SKM-1 treated with dmso at 0.1 percent for 144 hours (cell line): ENCODE results near the gene BRDT.
A peak's percentile ranks its signal among the peaks of the same experiment; 100 is the strongest.
"Not testable (repeated sequence)": the region's sequence is repeated elsewhere in the genome, so short reads cannot be mapped to it uniquely, and the experiment has no call there.

ENCODE experiments used
- DNase-seq: peaks from one replicate; lab custom pipeline; 2025; ENCODE audit not compliant: unreplicated experiment; lab: John Stamatoyannopoulos, UW

The BRDT gene

GRCh38 chr1:91981996-91982609 lies 32.9 kb downstream of the BRDT start:
- DNase-seq: no peak

GRCh38 chr1:91993256-91993655 lies 44.1 kb downstream of the BRDT start:
- no peak for DNase-seq

GRCh38 chr1:91997607-91998195 lies 48.5 kb downstream of the BRDT start:
- DNase-seq: peak; percentile 11

GRCh38 chr1:92004129-92004528 lies 54.9 kb downstream of the BRDT start:
- DNase-seq: no peak

- DNase-seq: no peak
These were observed 64.7 kb downstream of the BRDT start for GRCh38 chr1:92013923-92014322.

GRCh38 chr1:92016720-92017316 lies 67.6 kb downstream of the BRDT start:
- no peak for DNase-seq

DNA sequence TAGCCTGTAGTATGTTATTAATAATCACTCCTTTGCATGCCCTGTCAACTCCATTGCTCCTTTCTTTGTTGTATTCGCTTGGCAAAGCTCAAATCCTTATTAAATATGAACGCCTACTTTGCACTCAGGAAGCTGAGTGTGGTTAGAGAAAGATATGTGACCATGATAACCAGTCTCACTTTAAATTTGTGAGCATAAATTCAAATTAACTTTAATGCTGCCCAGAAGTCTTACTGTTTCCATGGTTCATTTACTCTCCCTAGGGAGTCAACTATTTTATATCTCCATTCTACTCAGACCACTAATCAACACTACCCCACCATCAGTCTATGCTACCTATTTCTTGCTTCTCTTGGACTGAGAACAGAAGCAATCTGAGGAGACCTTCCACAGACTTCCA lies 68.5 kb downstream of the BRDT start:
- no peak for DNase-seq

GRCh38 chr1:92026042-92026441 lies 76.8 kb downstream of the BRDT start:
- not testable (repeated sequence) for DNase-seq

DNA sequence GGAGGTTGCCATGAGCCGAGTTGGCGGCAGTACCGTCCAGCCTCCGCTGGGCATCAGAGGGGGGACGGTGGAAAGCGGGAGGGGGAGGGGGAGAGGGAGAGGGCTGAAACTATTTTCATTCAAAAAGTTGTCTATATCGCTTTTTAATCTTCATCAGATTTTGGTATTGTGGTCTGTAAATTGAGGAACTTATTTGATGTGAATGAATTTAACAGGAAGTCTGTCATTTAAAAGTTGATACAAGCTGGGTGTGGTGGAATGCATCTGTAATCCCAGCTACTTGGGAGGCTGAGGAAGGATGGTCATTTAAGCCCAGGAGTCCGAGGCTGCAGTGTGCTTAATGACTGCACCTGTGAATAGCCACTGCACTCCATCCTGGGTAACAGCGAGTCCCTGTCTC lies 77.6 kb downstream of the BRDT start:
- DNase-seq: no peak

DNA sequence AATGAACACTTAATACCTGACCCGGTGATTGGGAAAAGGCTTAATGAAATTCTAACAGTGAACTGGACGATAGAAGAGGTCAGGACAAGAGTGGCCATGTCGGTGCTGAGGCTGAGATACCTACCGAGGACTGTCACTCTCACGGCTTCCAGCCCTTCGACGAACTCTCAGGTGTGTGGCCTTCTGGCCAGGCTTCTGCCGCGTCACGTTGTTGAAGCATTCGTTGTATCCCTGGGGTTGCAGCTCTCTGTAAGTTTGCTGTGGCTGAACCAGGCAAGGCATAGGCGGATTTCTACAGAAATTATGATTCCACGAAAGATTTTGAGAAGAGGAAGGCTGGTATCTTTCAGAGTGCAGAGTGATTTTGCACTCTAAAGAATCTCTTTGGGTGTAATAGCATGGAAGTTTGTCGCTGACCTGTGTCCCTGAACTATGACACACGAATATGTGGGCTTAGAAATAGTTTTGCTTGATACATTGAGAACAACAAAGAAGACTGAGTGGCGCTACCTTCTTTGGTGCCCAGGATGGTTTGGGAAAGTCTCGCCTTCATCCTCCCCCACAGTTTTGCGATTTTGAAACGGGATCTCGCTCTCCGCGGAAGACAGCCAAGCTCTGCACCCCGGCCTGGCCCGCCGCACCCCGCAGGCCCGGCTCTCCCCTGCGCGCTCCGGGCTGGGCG lies 80.2 kb downstream of the BRDT start:
- DNase-seq: no peak

DNA sequence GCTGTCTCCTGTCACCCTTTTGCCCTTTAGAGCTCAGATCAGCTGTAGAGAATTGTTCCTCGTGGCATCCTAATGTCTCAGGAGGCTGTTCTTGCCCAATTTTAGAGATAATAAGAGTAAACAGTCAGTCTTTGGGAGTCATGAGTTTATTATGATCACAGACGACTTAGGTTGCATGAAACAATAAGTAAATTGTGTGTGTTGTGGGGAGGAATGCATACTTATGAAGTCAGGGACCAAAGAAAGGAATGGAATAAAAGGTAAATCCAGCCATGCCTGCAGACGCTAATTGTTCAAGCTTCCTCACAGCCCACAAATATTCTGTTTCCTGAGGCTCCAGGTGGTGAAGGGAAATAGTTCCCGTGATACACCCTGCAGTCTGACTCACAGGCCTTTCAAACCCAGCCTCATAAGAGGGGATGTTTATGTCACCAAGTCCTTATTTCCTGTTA lies 81.5 kb downstream of the BRDT start:
- DNase-seq: peak; percentile 2

GRCh38 chr1:92031281-92032110 lies 82.3 kb downstream of the BRDT start:
- DNase-seq: no peak

DNA sequence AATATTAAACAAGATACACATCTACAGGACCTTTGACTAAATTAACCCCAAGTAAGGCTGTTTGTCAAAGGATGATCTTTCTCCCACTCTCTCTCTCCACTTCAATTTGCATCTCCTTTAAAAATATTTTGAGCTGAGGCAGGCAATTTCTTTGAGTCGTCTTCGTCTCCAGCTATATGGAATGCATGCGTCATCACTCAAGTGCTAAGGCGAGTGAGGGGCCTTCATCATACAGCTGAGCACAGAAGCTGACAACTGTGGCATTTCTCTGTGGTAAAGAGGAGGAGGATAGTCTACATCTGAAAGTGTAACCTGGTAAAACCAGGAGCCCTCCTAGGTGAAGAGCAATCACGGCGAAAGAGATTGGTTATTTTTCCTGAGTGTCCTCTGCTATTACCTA lies 88.2 kb downstream of the BRDT start:
- DNase-seq: no peak

- DNase-seq: no peak
These were observed 89.6 kb downstream of the BRDT start for GRCh38 chr1:92038695-92039346.

DNA sequence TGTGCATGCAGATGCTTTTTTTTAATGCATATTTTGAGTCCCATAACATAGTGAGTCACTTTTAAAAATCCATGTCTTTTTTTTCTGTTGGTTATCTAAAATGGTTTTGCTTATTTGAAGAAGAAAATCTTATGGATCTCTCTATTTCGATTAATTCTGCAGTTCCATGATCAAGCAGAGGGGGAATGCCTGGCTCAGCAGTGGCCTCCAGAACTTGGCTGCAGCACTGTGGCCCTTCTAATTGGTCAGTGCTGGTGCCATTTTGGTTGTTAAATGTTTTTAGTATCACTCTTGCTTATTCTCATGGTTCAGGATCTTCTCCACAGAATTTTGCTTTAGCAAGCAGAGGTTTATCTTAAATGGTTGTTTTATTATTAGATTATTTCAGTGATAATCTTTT lies 91.8 kb downstream of the BRDT start:
- no peak for DNase-seq

DNA sequence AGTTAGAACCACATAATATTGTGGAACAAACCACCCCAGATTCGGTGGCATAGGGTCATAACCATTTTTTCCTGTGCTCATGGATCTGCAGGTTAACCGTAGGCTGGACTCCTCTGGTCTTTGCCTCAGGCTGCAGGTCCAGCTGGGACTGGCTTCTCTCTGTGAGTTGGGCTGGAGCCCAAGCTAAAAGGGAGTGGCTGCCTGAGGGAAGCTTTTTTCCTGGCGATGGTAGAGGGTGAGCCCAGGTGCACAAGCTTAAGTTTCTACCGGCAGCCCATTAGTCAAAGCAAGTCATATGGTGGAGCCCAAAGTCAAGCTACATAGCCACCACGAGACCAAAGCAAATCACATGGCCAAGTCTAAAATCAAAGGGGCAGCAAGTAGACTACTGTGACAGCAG lies 94.4 kb downstream of the BRDT start:
- DNase-seq: no peak

- DNase-seq: no peak
These were observed 96.7 kb downstream of the BRDT start for GRCh38 chr1:92045766-92046495.

- no peak for DNase-seq
These were observed 102.7 kb downstream of the BRDT start for GRCh38 chr1:92051948-92052347.
